ENCODE results near the gene CLCN4.

The CLCN4 gene

DNA sequence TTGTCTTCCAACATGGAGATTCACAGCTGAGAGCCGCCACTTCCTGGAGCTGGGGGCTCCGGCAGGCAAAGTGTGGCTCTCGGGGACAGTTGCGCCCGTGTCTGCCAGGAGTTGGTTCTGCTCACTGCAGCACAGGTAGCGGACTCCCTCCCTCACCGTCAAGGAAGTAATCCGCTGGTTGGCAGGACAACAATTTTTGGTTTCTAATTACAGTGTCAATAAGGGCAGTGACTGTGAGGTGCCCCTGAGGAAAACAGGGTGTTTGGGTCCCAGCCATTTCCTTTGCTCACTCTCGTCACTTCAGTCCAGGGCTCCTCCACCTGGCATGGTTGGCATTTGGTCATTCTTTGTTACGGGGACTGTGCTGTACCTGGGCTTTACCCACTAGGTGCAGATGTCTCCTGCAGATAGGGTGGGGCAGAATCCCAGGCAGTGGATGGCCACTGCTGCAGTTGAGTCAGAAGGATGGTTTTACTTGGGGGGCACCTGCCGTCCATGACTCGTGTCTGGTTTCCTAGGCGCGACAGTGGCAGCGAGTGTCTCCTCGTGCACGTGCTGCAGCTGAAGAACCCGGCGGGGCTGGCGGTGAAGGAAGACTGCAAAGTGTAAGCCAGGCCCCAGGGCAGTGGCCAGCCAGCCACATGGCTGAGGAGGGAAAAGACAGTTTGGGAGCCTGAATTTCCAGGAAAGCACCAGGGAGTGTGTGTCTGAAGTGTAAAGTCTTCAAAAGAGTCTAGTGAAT is 32.1 kb upstream of the CLCN4 start:
- Histone ChIP-seq H2AFZ (ENCODE audit: low read depth) (no peak overlapping the region), H3K27ac (no peak overlapping the region), H3K4me1 (ENCODE audit: low read depth, poor library complexity, severe bottlenecking) (peaks cover 36% of the 10 kb centered on the region), H3K4me3 (IDR thresholded peaks at IDR 0.05; ENCODE audit: insufficient read depth, low read depth, low read length) (no peak overlapping the region), H3K9ac (no peak overlapping the region), H3K27me3 (ENCODE audit: insufficient read depth, low read depth) (no peaks in the 10 kb centered on the region), H3K36me3 (ENCODE audit: insufficient read depth) (no peaks in the 10 kb centered on the region), H3K79me2 (ENCODE audit: insufficient read depth, low read depth) (peaks cover 10% of the 10 kb centered on the region; the same call in 1 of the 2 replicates), H3K4me2 (no peak overlapping the region), H4K20me1 (ENCODE audit: insufficient read depth) (no peaks in the 10 kb centered on the region)
- TF ChIP-seq CTCF (conservative IDR thresholded peaks at IDR 0.05; ENCODE audit: low read depth, low read length): no peak

DNA sequence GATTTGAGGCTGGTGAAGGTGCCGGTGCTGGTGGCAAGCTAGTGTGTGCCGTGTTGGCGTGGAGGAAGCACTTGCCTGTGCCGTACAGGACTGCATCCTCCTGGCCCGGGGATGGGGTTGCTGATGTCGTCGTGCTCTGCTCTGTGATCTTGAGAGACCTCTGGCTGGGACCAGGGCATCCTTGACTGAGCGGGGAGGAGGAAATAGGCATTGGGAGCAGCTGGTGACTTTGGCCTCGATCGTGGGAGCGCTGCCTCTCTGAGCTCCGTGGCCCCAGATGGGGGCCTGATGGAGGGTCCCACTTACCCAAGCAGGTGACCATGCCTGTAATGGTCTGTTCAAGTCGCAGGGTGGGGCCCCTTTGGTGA is 31.5 kb upstream of the CLCN4 start:
- Histone ChIP-seq H3K27me3 (ENCODE audit: insufficient read depth, low read depth) (no peaks in the 10 kb centered on the region), H3K4me1 (ENCODE audit: low read depth, poor library complexity, severe bottlenecking) (peaks cover 31% of the 10 kb centered on the region), H3K79me2 (ENCODE audit: insufficient read depth, low read depth) (peaks cover 10% of the 10 kb centered on the region; the same call in 1 of the 2 replicates), H3K36me3 (ENCODE audit: insufficient read depth) (no peaks in the 10 kb centered on the region), H3K27ac (no peak overlapping the region), H3K4me2 (no peak overlapping the region), H2AFZ (ENCODE audit: low read depth) (no peak overlapping the region), H3K9ac (no peak overlapping the region), H3K4me3 (IDR thresholded peaks at IDR 0.05; ENCODE audit: insufficient read depth, low read depth, low read length) (no peak overlapping the region), H4K20me1 (ENCODE audit: insufficient read depth) (no peaks in the 10 kb centered on the region)
- no peak for TF ChIP-seq CTCF (conservative IDR thresholded peaks at IDR 0.05; ENCODE audit: low read depth, low read length)

- no peak overlapping the region for H2AFZ ChIP-seq (ENCODE audit: low read depth)
- no peak overlapping the region for H3K4me2 ChIP-seq
- no peak overlapping the region for H3K27ac ChIP-seq
- H3K9ac ChIP-seq: no peak overlapping the region
- no peaks in the 10 kb centered on the region for H4K20me1 ChIP-seq (ENCODE audit: insufficient read depth)
- H3K4me1 ChIP-seq (ENCODE audit: low read depth, poor library complexity, severe bottlenecking): peaks cover 23% of the 10 kb centered on the region
- no peaks in the 10 kb centered on the region for H3K36me3 ChIP-seq (ENCODE audit: insufficient read depth)
- H3K79me2 ChIP-seq (ENCODE audit: insufficient read depth, low read depth): peaks cover 10% of the 10 kb centered on the region; the same call in 1 of the 2 replicates
- no peak overlapping the region for H3K4me3 ChIP-seq (IDR thresholded peaks at IDR 0.05; ENCODE audit: insufficient read depth, low read depth, low read length)
- TF ChIP-seq CTCF (conservative IDR thresholded peaks at IDR 0.05; ENCODE audit: low read depth, low read length): no peak
- no peaks in the 10 kb centered on the region for H3K27me3 ChIP-seq (ENCODE audit: insufficient read depth, low read depth)
Measured at GRCh38 chrX:10126044-10126443, 30.7 kb upstream of the CLCN4 start.

GRCh38 chrX:10126834-10127233 is 29.9 kb upstream of the CLCN4 start:
- peaks cover 15% of the 10 kb centered on the region for H3K4me1 ChIP-seq (ENCODE audit: low read depth, poor library complexity, severe bottlenecking)
- H3K36me3 ChIP-seq (ENCODE audit: insufficient read depth): no peaks in the 10 kb centered on the region
- H3K27me3 ChIP-seq (ENCODE audit: insufficient read depth, low read depth): no peaks in the 10 kb centered on the region
- no peak for TF ChIP-seq CTCF (conservative IDR thresholded peaks at IDR 0.05; ENCODE audit: low read depth, low read length)
- no peak overlapping the region for H3K4me2 ChIP-seq
- no peak overlapping the region for H2AFZ ChIP-seq (ENCODE audit: low read depth)
- no peak overlapping the region for H3K9ac ChIP-seq
- H3K4me3 ChIP-seq (IDR thresholded peaks at IDR 0.05; ENCODE audit: insufficient read depth, low read depth, low read length): no peak overlapping the region
- no peak overlapping the region for H3K27ac ChIP-seq
- no peaks in the 10 kb centered on the region for H4K20me1 ChIP-seq (ENCODE audit: insufficient read depth)
- H3K79me2 ChIP-seq (ENCODE audit: insufficient read depth, low read depth): peaks cover 10% of the 10 kb centered on the region; the same call in 1 of the 2 replicates
